Loucy (cell line): ENCODE data around the gene KIF26A.

Source experiments
- H2AFZ ChIP-seq: fragments of 200-600 bp; sonication (generic); 2 replicates; pipeline ENCODE4 v1.6.0; 2016; ENCODE audit warnings: antibody characterized with exemption, mild to moderate bottlenecking, low read length, moderate library complexity
- H3F3A ChIP-seq: fragments of 200-600 bp; 2 replicates; pipeline ENCODE4 v1.6.0; 2016; ENCODE audit warnings: antibody characterized with exemption, low read depth, mild to moderate bottlenecking
- H3K27me3 ChIP-seq: fragments of 200-600 bp; sonication (generic); 2 replicates; pipeline ENCODE4 v1.6.1; 2014; ENCODE audit warnings: low read length, mild to moderate bottlenecking; ENCODE audit not compliant: insufficient read depth, poor library complexity, severe bottlenecking
- H3K36me3 ChIP-seq: fragments of 200-600 bp; sonication (generic); 2 replicates; pipeline ENCODE4 v1.6.1; 2016; ENCODE audit warnings: low read length; ENCODE audit not compliant: insufficient read depth
- H3K4me1 ChIP-seq: fragments of 200-600 bp; sonication (generic); 2 replicates; pipeline ENCODE4 v1.5.1; 2014; ENCODE audit warnings: low read length, mild to moderate bottlenecking; ENCODE audit not compliant: insufficient read depth, poor library complexity, severe bottlenecking
- H3K4me2 ChIP-seq: fragments of 200-600 bp; sonication (generic); 2 replicates; pipeline ENCODE4 v1.6.0; 2014; ENCODE audit warnings: antibody characterized with exemption, low read length, low read depth, mild to moderate bottlenecking; ENCODE audit not compliant: poor library complexity, severe bottlenecking
- H3K4me3 ChIP-seq: fragments of 200-600 bp; sonication (generic); 2 replicates; pipeline ENCODE4 v1.5.1; 2014; ENCODE audit warnings: low read length, mild to moderate bottlenecking, mixed read lengths; ENCODE audit not compliant: poor library complexity, severe bottlenecking
- H3K79me2 ChIP-seq: fragments of 200-600 bp; sonication (generic); 2 replicates; pipeline ENCODE4 v1.6.1; 2014; ENCODE audit warnings: low read length; ENCODE audit not compliant: insufficient read depth
- H3K9ac ChIP-seq: fragments of 200-600 bp; sonication (generic); 2 replicates; pipeline ENCODE4 v1.6.0; 2014; ENCODE audit warnings: mild to moderate bottlenecking, low read depth, low read length, moderate library complexity; ENCODE audit not compliant: poor library complexity, severe bottlenecking
- H3K9me2 ChIP-seq: fragments of 200-600 bp; sonication (generic); replicated peaks from 2 replicates; pipeline ENCODE4 v1.6.1; 2016; ENCODE audit warnings: low read depth, low read length, mixed read lengths
- H3K9me3 ChIP-seq: fragments of 200-600 bp; sonication (generic); 2 replicates; pipeline ENCODE4 v1.6.1; 2014; ENCODE audit warnings: mild to moderate bottlenecking, antibody characterized with exemption, low read length, low read depth; ENCODE audit not compliant: insufficient read depth
- H4K20me1 ChIP-seq: fragments of 200-600 bp; sonication (generic); 2 replicates; pipeline ENCODE4 v1.6.0; 2014; ENCODE audit warnings: antibody characterized with exemption, low read length, mild to moderate bottlenecking; ENCODE audit not compliant: insufficient read depth, poor library complexity, severe bottlenecking
- EZH2phosphoT487 ChIP-seq: fragments of 200-600 bp; IDR thresholded peaks from 2 replicates; pipeline ENCODE4 v1.6.1; 2018; ENCODE audit warnings: antibody characterized with exemption, mild to moderate bottlenecking, moderate library complexity, borderline replicate concordance
- TF ChIP-seq, protein P1 (sequence below): fragments of 200-600 bp; sonication (generic); conservative IDR thresholded peaks from 2 replicates; pipeline ENCODE4 v1.5.1; 2014; ENCODE audit warnings: mild to moderate bottlenecking, antibody characterized with exemption, low read length

KIF26A gene

DNA sequence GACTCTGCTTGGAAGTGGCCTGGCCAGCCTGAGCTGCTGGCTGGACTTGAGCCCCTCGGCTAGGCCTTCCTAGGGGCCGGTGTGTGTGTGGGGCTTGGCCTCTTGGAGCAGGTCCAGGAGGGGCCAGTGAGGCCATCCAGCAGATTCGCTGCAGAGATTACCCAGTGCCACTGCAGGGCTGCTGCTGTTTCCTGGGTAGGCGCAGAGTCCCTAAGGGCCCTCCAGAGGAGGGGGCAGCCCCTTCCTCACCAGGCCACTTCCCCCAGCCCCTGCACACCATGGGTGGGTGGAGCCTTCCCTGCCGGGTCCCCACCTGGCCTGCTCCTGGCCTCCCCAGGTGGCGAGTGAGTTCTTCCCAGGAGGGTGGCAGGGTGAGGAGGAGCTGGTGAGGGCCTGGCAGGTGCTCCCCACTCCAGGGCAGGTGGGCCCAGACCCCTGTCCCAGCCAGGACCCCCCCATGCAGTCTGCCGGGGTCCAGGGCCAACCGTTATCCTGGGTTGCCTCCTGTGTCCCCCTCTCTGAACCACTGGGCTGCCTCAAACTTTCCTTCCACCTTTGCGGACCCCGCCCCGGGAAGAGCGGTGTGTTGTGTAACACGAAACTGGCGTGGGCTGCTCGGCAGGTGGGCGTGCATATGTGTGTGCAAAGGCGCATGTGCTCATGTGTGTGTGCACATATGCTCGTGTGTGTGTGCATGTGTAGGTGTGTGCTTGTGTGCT is 27.7 kb upstream of the KIF26A start:
- Histone ChIP-seq H3K4me1 (no peaks in the 10 kb centered on the region), H3K4me2 (no peak overlapping the region), H3K9me3 (no peaks in the 10 kb centered on the region), H3K27me3 (no peaks in the 10 kb centered on the region), H3K36me3 (no peaks in the 10 kb centered on the region), H2AFZ (no peak overlapping the region), H3F3A (no peaks in the 10 kb centered on the region), H3K9me2 (no peaks in the 10 kb centered on the region), H3K9ac (no peak overlapping the region), H3K4me3 (no peak overlapping the region), H4K20me1 (no peaks in the 10 kb centered on the region), H3K79me2 (no peaks in the 10 kb centered on the region)
- no peak for TF ChIP-seq EZH2phosphoT487

GRCh38 chr14:104111301-104112112 is 26.9 kb upstream of the KIF26A start:
- Histone ChIP-seq H3F3A (no peaks in the 10 kb centered on the region), H2AFZ (no peak overlapping the region), H3K4me2 (no peak overlapping the region), H3K4me3 (no peak overlapping the region), H3K79me2 (no peaks in the 10 kb centered on the region), H3K9me2 (no peaks in the 10 kb centered on the region), H3K9me3 (no peaks in the 10 kb centered on the region), H3K27me3 (no peaks in the 10 kb centered on the region), H3K9ac (no peak overlapping the region), H3K4me1 (no peaks in the 10 kb centered on the region), H3K36me3 (no peaks in the 10 kb centered on the region), H4K20me1 (no peaks in the 10 kb centered on the region)
- TF ChIP-seq EZH2phosphoT487 = no peak
- TF ChIP-seq, protein P1, sequence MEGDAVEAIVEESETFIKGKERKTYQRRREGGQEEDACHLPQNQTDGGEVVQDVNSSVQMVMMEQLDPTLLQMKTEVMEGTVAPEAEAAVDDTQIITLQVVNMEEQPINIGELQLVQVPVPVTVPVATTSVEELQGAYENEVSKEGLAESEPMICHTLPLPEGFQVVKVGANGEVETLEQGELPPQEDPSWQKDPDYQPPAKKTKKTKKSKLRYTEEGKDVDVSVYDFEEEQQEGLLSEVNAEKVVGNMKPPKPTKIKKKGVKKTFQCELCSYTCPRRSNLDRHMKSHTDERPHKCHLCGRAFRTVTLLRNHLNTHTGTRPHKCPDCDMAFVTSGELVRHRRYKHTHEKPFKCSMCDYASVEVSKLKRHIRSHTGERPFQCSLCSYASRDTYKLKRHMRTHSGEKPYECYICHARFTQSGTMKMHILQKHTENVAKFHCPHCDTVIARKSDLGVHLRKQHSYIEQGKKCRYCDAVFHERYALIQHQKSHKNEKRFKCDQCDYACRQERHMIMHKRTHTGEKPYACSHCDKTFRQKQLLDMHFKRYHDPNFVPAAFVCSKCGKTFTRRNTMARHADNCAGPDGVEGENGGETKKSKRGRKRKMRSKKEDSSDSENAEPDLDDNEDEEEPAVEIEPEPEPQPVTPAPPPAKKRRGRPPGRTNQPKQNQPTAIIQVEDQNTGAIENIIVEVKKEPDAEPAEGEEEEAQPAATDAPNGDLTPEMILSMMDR = no peak

GRCh38 chr14:104112113-104112505 is 26.3 kb upstream of the KIF26A start:
- H3K9me2 ChIP-seq = no peaks in the 10 kb centered on the region
- H3K36me3 ChIP-seq = no peaks in the 10 kb centered on the region
- H3F3A ChIP-seq = no peaks in the 10 kb centered on the region
- H3K9me3 ChIP-seq = no peaks in the 10 kb centered on the region
- no peaks in the 10 kb centered on the region for H3K4me1 ChIP-seq
- no peak for TF ChIP-seq EZH2phosphoT487
- TF ChIP-seq, protein P1 = no peak
- no peaks in the 10 kb centered on the region for H3K79me2 ChIP-seq
- no peak overlapping the region for H3K4me2 ChIP-seq
- H2AFZ ChIP-seq = no peak overlapping the region
- H3K9ac ChIP-seq = no peak overlapping the region
- no peaks in the 10 kb centered on the region for H3K27me3 ChIP-seq
- H4K20me1 ChIP-seq = no peaks in the 10 kb centered on the region
- no peak overlapping the region for H3K4me3 ChIP-seq
